ENCODE results near the gene SI. TPM values are rescaled to one million over a fixed set of nuclear protein-coding genes. Genes with fewer than 3 reads are reported as not detected.

Gene SI
- not detected in 2 replicates for total RNA-seq (2014; rRNA removed; shearing (Covaris generic))
- polyA plus RNA-seq (2016; fragmentation: Nextera tagmentation; extraction: Ambion mirVana): not detected in 2 replicates

DNA sequence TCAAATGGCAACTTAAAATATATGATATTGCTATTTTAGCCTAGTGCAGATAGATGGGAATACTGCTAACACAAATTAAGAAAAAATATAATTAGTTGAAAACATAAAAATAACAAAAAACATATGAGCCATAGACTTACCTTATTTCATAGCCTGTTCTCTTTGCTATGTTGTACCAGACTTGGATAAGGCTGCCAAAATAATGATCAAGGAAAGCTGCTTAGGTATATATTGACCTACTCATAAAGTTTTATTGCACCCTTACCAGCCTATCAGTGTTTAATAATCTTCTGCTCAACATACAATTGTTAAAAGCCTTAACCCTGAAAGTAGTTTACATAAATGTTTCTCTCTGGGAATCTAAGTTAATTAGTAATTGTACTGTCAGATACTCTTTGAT lies at the start of gene SI:
Gene SI (minus strand): TSS at position 204 of the 400 bp plus-strand sequence. CDS start 2,484 bp downstream, outside the sequence.
- in situ Hi-C loops (cut with MboI): no loop called here
- H4K20me1 ChIP-seq (ENCODE audit: insufficient read depth): no peaks in the 10 kb centered on the region
- no peaks in the 10 kb centered on the region for H3K27me3 ChIP-seq (replicated peaks; ENCODE audit: insufficient read depth)
- H3K36me3 ChIP-seq (ENCODE audit: low read depth): no peaks in the 10 kb centered on the region
- H3F3A ChIP-seq (ENCODE audit: insufficient read depth): no peaks in the 10 kb centered on the region
- no peak for DNase-seq
- TF ChIP-seq EZH2phosphoT487 (IDR thresholded peaks at IDR 0.05; ENCODE audit: insufficient read depth, low read depth) (no peak), EZH2 (IDR thresholded peaks at IDR 0.05; ENCODE audit: insufficient read depth, poor library complexity, severe bottlenecking) (no peak)
- no peak within 1 kb of the TSS for H2AFZ ChIP-seq
- H3K4me2 ChIP-seq (ENCODE audit: unreplicated experiment): no peak within 1 kb of the TSS
- H3K27ac ChIP-seq: no peak within 1 kb of the TSS
- no peaks in the 10 kb centered on the region; the same call in 1 of the 2 replicates for H3K9me2 ChIP-seq (ENCODE audit: insufficient read depth)
- H3K4me1 ChIP-seq (ENCODE audit: insufficient read depth): no peaks in the 10 kb centered on the region
- no peak within 1 kb of the TSS for H3K9ac ChIP-seq
- no peak within 1 kb of the TSS for H3K4me3 ChIP-seq
- H3K9me3 ChIP-seq (ENCODE audit: low read depth): peaks cover 7% of the 10 kb centered on the region
- H3K79me2 ChIP-seq (ENCODE audit: insufficient read depth): no peaks in the 10 kb centered on the region

DNA sequence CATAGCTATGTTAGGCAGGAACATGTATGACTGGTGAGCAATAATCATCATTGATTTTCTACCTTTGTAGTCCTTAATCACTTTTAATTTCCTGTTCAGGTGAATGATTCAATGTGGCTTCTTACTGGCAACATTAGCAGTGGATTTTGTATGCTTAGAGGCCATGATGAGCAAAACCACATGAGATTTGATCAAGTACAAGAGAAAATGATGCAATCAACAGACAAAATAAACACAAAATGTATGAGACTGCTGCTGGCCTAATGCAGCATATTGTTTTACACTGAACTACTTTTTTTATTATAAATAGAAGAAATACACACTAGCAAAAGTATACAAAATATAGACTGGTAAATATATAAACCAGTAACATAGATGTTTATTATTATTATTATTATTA lies 47.5 kb upstream of the SI start:
- no peaks in the 10 kb centered on the region for H3K36me3 ChIP-seq (ENCODE audit: low read depth)
- TF ChIP-seq EZH2phosphoT487 (IDR thresholded peaks at IDR 0.05; ENCODE audit: insufficient read depth, low read depth) (no peak), EZH2 (IDR thresholded peaks at IDR 0.05; ENCODE audit: insufficient read depth, poor library complexity, severe bottlenecking) (no peak)
- in situ Hi-C loops (cut with MboI): no loop called here

DNA sequence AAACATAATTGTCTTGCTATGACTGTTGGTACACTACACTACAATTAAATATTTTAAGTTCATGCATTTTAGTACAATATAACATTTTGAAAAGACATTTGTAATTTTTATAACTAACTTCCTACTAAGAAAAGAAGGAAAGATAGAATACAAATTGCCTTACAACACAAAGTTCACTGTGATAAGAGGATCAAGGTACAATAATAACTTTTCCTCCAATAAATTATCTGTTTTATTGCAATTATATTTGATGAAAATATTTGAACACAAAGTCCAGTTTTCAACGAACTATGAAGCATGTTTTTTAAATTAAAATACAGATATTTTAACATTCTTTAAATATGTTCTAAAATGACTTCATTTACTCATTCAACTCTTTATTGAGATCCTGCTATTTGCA lies 33.1 kb upstream of the SI start:
- Histone ChIP-seq H3K9ac (no peak overlapping the region), H3K4me2 (ENCODE audit: unreplicated experiment) (no peak overlapping the region), H3K27me3 (replicated peaks; ENCODE audit: insufficient read depth) (no peaks in the 10 kb centered on the region), H3F3A (ENCODE audit: insufficient read depth) (no peaks in the 10 kb centered on the region), H4K20me1 (ENCODE audit: insufficient read depth) (no peaks in the 10 kb centered on the region), H3K9me3 (ENCODE audit: low read depth) (no peaks in the 10 kb centered on the region), H2AFZ (no peak overlapping the region), H3K4me1 (ENCODE audit: insufficient read depth) (no peaks in the 10 kb centered on the region), H3K27ac (no peak overlapping the region), H3K79me2 (ENCODE audit: insufficient read depth) (no peaks in the 10 kb centered on the region), H3K4me3 (no peak overlapping the region), H3K9me2 (ENCODE audit: insufficient read depth) (no peaks in the 10 kb centered on the region), H3K36me3 (ENCODE audit: low read depth) (no peaks in the 10 kb centered on the region)
- TF ChIP-seq EZH2phosphoT487 (IDR thresholded peaks at IDR 0.05; ENCODE audit: insufficient read depth, low read depth): no peak
- TF ChIP-seq EZH2 (IDR thresholded peaks at IDR 0.05; ENCODE audit: insufficient read depth, poor library complexity, severe bottlenecking): no peak
- in situ Hi-C loops (cut with MboI): no loop called here
- 0 to 4% methylated on average over 1 of the region's 1 CpG for WGBS, 2 experiments (ENCODE audit: low coverage in 1 of 2, low lambda C conversion rate in 2 of 2, missing lambda C conversion rate in 2 of 2)
- no peak for DNase-seq

More for the DNA sequence above, 47.5 kb upstream of the SI start:
- Histone ChIP-seq H3K9me2 (ENCODE audit: insufficient read depth) (no peaks in the 10 kb centered on the region), H3K4me3 (no peak overlapping the region), H4K20me1 (ENCODE audit: insufficient read depth) (no peaks in the 10 kb centered on the region), H3K27me3 (replicated peaks; ENCODE audit: insufficient read depth) (no peaks in the 10 kb centered on the region), H3F3A (ENCODE audit: insufficient read depth) (no peaks in the 10 kb centered on the region), H2AFZ (no peak overlapping the region), H3K9me3 (ENCODE audit: low read depth) (no peaks in the 10 kb centered on the region), H3K4me1 (ENCODE audit: insufficient read depth) (no peaks in the 10 kb centered on the region), H3K79me2 (ENCODE audit: insufficient read depth) (no peaks in the 10 kb centered on the region), H3K9ac (no peak overlapping the region), H3K27ac (no peak overlapping the region), H3K4me2 (ENCODE audit: unreplicated experiment) (no peak overlapping the region)
- no peak for DNase-seq

DNA sequence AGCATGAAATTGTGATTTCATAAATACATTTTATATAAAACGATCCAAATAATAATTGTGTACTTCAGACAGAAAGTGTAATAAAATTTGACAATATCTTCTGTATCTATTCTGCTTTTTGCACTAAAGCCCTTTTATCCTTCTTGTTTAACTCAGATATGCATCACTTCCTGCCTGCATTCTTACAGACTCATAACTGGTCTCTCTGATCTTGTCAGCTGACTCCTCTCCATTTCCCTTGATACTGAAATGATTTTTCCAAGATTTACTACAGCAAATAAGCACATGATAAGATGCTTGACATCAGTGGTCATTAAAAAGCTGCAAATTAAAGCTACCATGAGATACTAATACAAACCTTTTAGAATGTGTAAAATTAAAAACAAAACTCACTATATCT lies 25.3 kb upstream of the SI start:
- Histone ChIP-seq H3K9me2 (ENCODE audit: insufficient read depth) (no peaks in the 10 kb centered on the region), H3K4me1 (ENCODE audit: insufficient read depth) (no peaks in the 10 kb centered on the region), H3F3A (ENCODE audit: insufficient read depth) (no peaks in the 10 kb centered on the region), H3K36me3 (ENCODE audit: low read depth) (no peaks in the 10 kb centered on the region), H4K20me1 (ENCODE audit: insufficient read depth) (no peaks in the 10 kb centered on the region), H3K27me3 (replicated peaks; ENCODE audit: insufficient read depth) (no peaks in the 10 kb centered on the region), H3K79me2 (ENCODE audit: insufficient read depth) (no peaks in the 10 kb centered on the region), H3K9ac (no peak overlapping the region), H2AFZ (no peak overlapping the region), H3K4me2 (ENCODE audit: unreplicated experiment) (no peak overlapping the region), H3K4me3 (no peak overlapping the region), H3K9me3 (ENCODE audit: low read depth) (no peaks in the 10 kb centered on the region), H3K27ac (no peak overlapping the region)
- DNase-seq: no peak
- WGBS, 2 experiments (ENCODE audit: low coverage in 1 of 2, low lambda C conversion rate in 2 of 2, missing lambda C conversion rate in 2 of 2): 15 to 18% methylated on average over 1 of the region's 1 CpG
- TF ChIP-seq EZH2 (IDR thresholded peaks at IDR 0.05; ENCODE audit: insufficient read depth, poor library complexity, severe bottlenecking) (no peak), EZH2phosphoT487 (IDR thresholded peaks at IDR 0.05; ENCODE audit: insufficient read depth, low read depth) (no peak)
- in situ Hi-C loops (cut with MboI): no loop called here

DNA sequence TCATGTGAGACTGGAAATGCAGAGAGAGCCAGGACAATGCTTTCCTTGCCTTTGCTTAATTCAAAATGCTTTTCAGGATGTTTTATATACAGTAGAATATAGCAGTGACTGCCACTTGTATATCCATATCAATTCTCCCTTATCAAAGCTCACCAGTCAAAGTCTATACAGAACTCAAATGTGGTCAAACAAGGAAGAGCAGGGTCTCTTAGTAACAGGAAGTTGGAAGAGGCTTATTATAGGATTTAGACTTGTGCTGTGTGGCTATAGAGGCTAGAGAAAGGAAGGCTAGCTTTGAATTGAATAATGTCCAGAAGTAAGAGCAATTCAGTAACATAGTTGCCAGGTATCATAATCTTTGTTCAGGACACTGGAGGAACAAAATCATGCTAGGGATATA lies 4.4 kb upstream of the SI start:
- no peak overlapping the region for H3K27ac ChIP-seq
- in situ Hi-C loops (cut with MboI): no loop called here

More for the DNA sequence above, 4.4 kb upstream of the SI start:
- DNase-seq: no peak
- H3K9me2 ChIP-seq (ENCODE audit: insufficient read depth): no peaks in the 10 kb centered on the region
- no peak overlapping the region for H3K4me2 ChIP-seq (ENCODE audit: unreplicated experiment)
- H3K9ac ChIP-seq: no peak overlapping the region
- H3K4me3 ChIP-seq: no peak overlapping the region
- no peaks in the 10 kb centered on the region for H3K36me3 ChIP-seq (ENCODE audit: low read depth)
- H4K20me1 ChIP-seq (ENCODE audit: insufficient read depth): no peaks in the 10 kb centered on the region
- no peaks in the 10 kb centered on the region for H3K79me2 ChIP-seq (ENCODE audit: insufficient read depth)
- H3K9me3 ChIP-seq (ENCODE audit: low read depth): peaks cover 4% of the 10 kb centered on the region
- TF ChIP-seq EZH2 (IDR thresholded peaks at IDR 0.05; ENCODE audit: insufficient read depth, poor library complexity, severe bottlenecking): no peak
- no peak for TF ChIP-seq EZH2phosphoT487 (IDR thresholded peaks at IDR 0.05; ENCODE audit: insufficient read depth, low read depth)
- H2AFZ ChIP-seq: no peak overlapping the region
- no peaks in the 10 kb centered on the region for H3F3A ChIP-seq (ENCODE audit: insufficient read depth)
- no peaks in the 10 kb centered on the region for H3K4me1 ChIP-seq (ENCODE audit: insufficient read depth)
- no peaks in the 10 kb centered on the region for H3K27me3 ChIP-seq (replicated peaks; ENCODE audit: insufficient read depth)
